GM12878 (cell line): ENCODE measurements around the gene CPSF4. TPM values are rescaled to one million over a fixed set of nuclear protein-coding genes. Genes with fewer than 3 reads are reported as not detected.

Experiments used
- ATAC-seq: fragments of 200-7000 bp; cut with Tn5 transposase; 3 replicates; pipeline ENCODE4 v1.9.1; 2020; ENCODE audit warnings: mild to moderate bottlenecking, moderate library complexity
- BruUV-seq: library from RNA; stranded (reverse); fragments of 400-500 nt; replicated peaks from 2 replicates; lab custom pipeline; 2021; lab: Mats Ljungman, UMichigan
- CTCF ChIA-PET: fragments of 300-600 bp; sonication (Branson Sonifier 250); formaldehyde crosslinking; extraction: SDS; loops from one replicate; lab custom pipeline; 2021; ENCODE audit warnings: inconsistent platforms; lab: Yijun Ruan, JAX
- POLR2A ChIA-PET: fragments of 350-600 bp; formaldehyde crosslinking; extraction: SDS; loops from one replicate; lab custom pipeline; 2021; ENCODE audit warnings: inconsistent platforms; lab: Charles Lee
- RAD21 ChIA-PET: fragments of 300-600 bp; sonication (Branson Sonifier 250); formaldehyde crosslinking; loops from one replicate; lab custom pipeline; 2023; ENCODE audit warnings: antibody characterized with exemption; ENCODE audit not compliant: unreplicated experiment; lab: Charles Lee
- SMC1A ChIA-PET: fragments of 300-600 bp; sonication (Branson Sonifier 250); formaldehyde crosslinking; loops from one replicate; lab custom pipeline; 2023; ENCODE audit not compliant: unreplicated experiment, uncharacterized antibody; lab: Charles Lee
- DNase-seq: peaks from one replicate; pipeline ENCODE4 v3.0.0-alpha.2; 2011; ENCODE audit warnings: low read depth, low spot score
- FAIRE-seq: peaks from 3 replicates; lab custom pipeline; 2011; peaks lifted over from hg19 to GRCh38; lab: Jason Lieb, UNC
- H2AFZ ChIP-seq: 2 replicates; pipeline ENCODE4 v1.6.0; 2011; ENCODE audit warnings: low read depth, low read length, control low read depth; ENCODE audit not compliant: control insufficient read depth
- H3K27ac ChIP-seq: 2 replicates; pipeline ENCODE4 v1.5.1; 2011; ENCODE audit warnings: control low read depth; ENCODE audit not compliant: control insufficient read depth, insufficient read depth
- H3K27me3 ChIP-seq, 2 experiments: replicated peaks in 1 of 2; 2 replicates each; pipeline versions ENCODE4 v1.6.0 to v1.6.1; 2011; ENCODE audit warnings: low read length in 1 of 2; ENCODE audit not compliant: control insufficient read depth in 2 of 2, insufficient read depth in 2 of 2
- H3K36me3 ChIP-seq, 2 experiments: 2 replicates each; pipeline ENCODE4 v1.5.1; 2011; ENCODE audit warnings: low read length in 1 of 2; ENCODE audit not compliant: control insufficient read depth in 2 of 2, insufficient read depth in 2 of 2
- H3K4me1 ChIP-seq: 2 replicates; pipeline ENCODE4 v1.6.1; 2011; ENCODE audit warnings: mild to moderate bottlenecking, low read length, moderate library complexity, mixed read lengths; ENCODE audit not compliant: control insufficient read depth, insufficient read depth
- H3K4me2 ChIP-seq: 2 replicates; pipeline ENCODE4 v1.6.0; 2011; ENCODE audit warnings: control low read depth; ENCODE audit not compliant: control insufficient read depth, insufficient read depth
- H3K4me3 ChIP-seq: fragments of 200-600 bp; sonication (generic); 2 replicates; pipeline ENCODE4 v1.5.1; 2016
- H3K79me2 ChIP-seq: 2 replicates; pipeline ENCODE4 v1.6.0; 2011; ENCODE audit warnings: low read length; ENCODE audit not compliant: control insufficient read depth, insufficient read depth
- H3K9ac ChIP-seq: 2 replicates; pipeline ENCODE4 v1.8.0; 2011; ENCODE audit warnings: low read length, control low read depth, mixed read lengths; ENCODE audit not compliant: control insufficient read depth, insufficient read depth
- H3K9me3 ChIP-seq: replicated peaks from 3 replicates; pipeline ENCODE4 v1.5.1; 2011; ENCODE audit warnings: mild to moderate bottlenecking, low read length; ENCODE audit not compliant: control insufficient read depth, insufficient read depth
- H4K20me1 ChIP-seq: 2 replicates; pipeline ENCODE4 v1.6.0; 2011; ENCODE audit not compliant: control insufficient read depth, insufficient read depth
- EGR1 ChIP-seq, 2 experiments: IDR thresholded peaks; 1 replicate in 1 of 2; 2 replicates in 1 of 2; pipeline ENCODE4 v1.6.1; 2011 to 2012; ENCODE audit warnings: low read depth in 2 of 2, low read length in 2 of 2, borderline replicate concordance in 1 of 2, mild to moderate bottlenecking in 1 of 2, moderate library complexity in 1 of 2
- FOXM1 ChIP-seq: IDR thresholded peaks from 2 replicates; pipeline ENCODE4 v1.6.1; 2012; ENCODE audit warnings: low read depth, mild to moderate bottlenecking, inconsistent platforms, low read length, moderate library complexity
- IKZF2 ChIP-seq, 2 experiments: fragments of 450-650 bp; IDR thresholded peaks; 2 replicates each; pipeline ENCODE4 v1.6.1; 2017; ENCODE audit warnings: mild to moderate bottlenecking in 2 of 2, moderate library complexity in 2 of 2
- IRF4 ChIP-seq: IDR thresholded peaks from 2 replicates; pipeline ENCODE4 v1.6.1; 2011; ENCODE audit warnings: low read depth, low read length
- LARP7 ChIP-seq: fragments of 450-650 bp; IDR thresholded peaks from 2 replicates; pipeline ENCODE4 v1.6.1; 2017; ENCODE audit warnings: mild to moderate bottlenecking
- MTA3 ChIP-seq: IDR thresholded peaks from 2 replicates; pipeline ENCODE4 v1.6.1; 2012; ENCODE audit warnings: low read length, inconsistent platforms, borderline replicate concordance
- POLR2A ChIP-seq: IDR thresholded peaks from 2 replicates; pipeline ENCODE4 v1.6.1; 2011; ENCODE audit warnings: low read depth, mild to moderate bottlenecking, low read length
- POLR2AphosphoS5 ChIP-seq: IDR thresholded peaks from 2 replicates; pipeline ENCODE4 v1.6.1; 2011; ENCODE audit warnings: mild to moderate bottlenecking, low read length, inconsistent platforms
- RAD51 ChIP-seq: fragments of 450-650 bp; IDR thresholded peaks from 2 replicates; pipeline ENCODE4 v1.6.1; 2016; ENCODE audit warnings: moderate library complexity, mild to moderate bottlenecking, inconsistent platforms
- RBBP5 ChIP-seq: fragments of 200-600 bp; sonication (generic); conservative IDR thresholded peaks from 2 replicates; pipeline ENCODE4 v1.6.1; 2016
- SMAD1 ChIP-seq: fragments of 450-650 bp; IDR thresholded peaks from 2 replicates; pipeline ENCODE4 v1.6.1; 2018; ENCODE audit warnings: mild to moderate bottlenecking, low read depth; ENCODE audit not compliant: partially characterized antibody
- SMARCA5 ChIP-seq: fragments of 450-650 bp; IDR thresholded peaks from 2 replicates; pipeline ENCODE4 v1.6.1; 2017; ENCODE audit warnings: mild to moderate bottlenecking
- SREBF1 ChIP-seq: IDR thresholded peaks from 2 replicates; pipeline ENCODE4 v1.6.1; 2012; ENCODE audit warnings: mild to moderate bottlenecking, low read length
- TAF1 ChIP-seq: IDR thresholded peaks from 2 replicates; pipeline ENCODE4 v1.6.1; 2011; ENCODE audit warnings: mild to moderate bottlenecking, low read depth, low read length, borderline replicate concordance
- TBL1XR1 ChIP-seq: IDR thresholded peaks from 2 replicates; pipeline ENCODE4 v1.6.1; 2012; ENCODE audit warnings: low read depth, low read length, improper control_type of control experiment
- ZNF592 ChIP-seq: fragments of 450-650 bp; IDR thresholded peaks from 2 replicates; pipeline ENCODE4 v1.6.1; 2017; ENCODE audit warnings: mild to moderate bottlenecking, moderate library complexity
- WGBS: methylation state at CpG from one replicate; pipeline ENCODE4 v1.1.6; 2016; ENCODE audit warnings: low lambda C conversion rate; ENCODE audit not compliant: insufficient replicate concordance, insufficient coverage; ENCODE audit errors: missing lambda C conversion rate; 5-methylcytosine and 5-hydroxymethylcytosine counted together
- in situ Hi-C: fragments of 300-500 bp; cut with MboI; formaldehyde crosslinking; loops from 9 replicates; pipeline ENCODE4 v1.14.3; 2018; ENCODE audit warnings: mixed read lengths
- intact Hi-C: fragments of 100-400 bp; cut with micrococcal nuclease; formaldehyde crosslinking; loops from one replicate; pipeline ENCODE4 v1.14.2; 2022; ENCODE audit not compliant: unreplicated experiment
- polyA plus RNA-seq, 11 experiments: library from polyadenylated mRNA; depleted of rRNA in 4 of 11; unstranded in 6 of 11; stranded (reverse) in 5 of 11; fragments of >200 nt; fragmentation: Nextera tagmentation in 4 of 11; fragmentation: Illumina TruSeq in 1 of 11; extraction: Ambion mirVana in 4 of 11; extraction: Trizol in 1 of 11; gene quantifications; 1 replicate in 1 of 11; 2 replicates in 10 of 11; pipeline versions ENCODE4 v1.2.1 to v1.2.3, GENCODE V29; 2011 to 2016; ENCODE audit warnings: inconsistent platforms in 2 of 11, missing spikeins in 2 of 11, low read depth in 1 of 11
- total RNA-seq, 4 experiments: library from RNA; depleted of rRNA in 3 of 4; stranded (reverse); fragments of >200 nt in 3 of 4; fragmentation: Illumina TruSeq in 1 of 4; extraction: Trizol in 1 of 4; gene quantifications; 2 replicates each; pipeline versions ENCODE4 v1.2.1 to v1.2.3, GENCODE V29; 2013 to 2021

The CPSF4 gene
- total and polyA plus RNA-seq, 10 of the 15 experiments (the other 5 are each of a cell fraction or from before 2014, with no cell fraction given): 13.6 to 70.1 (median 45.0) TPM

- H3K9ac ChIP-seq: no peak overlapping the region
- no peak overlapping the region for H3K4me2 ChIP-seq
- H3K79me2 ChIP-seq: no peaks in the 10 kb centered on the region; the same call in 1 of the 2 replicates
- ChIA-PET RAD21 (no interaction called here), POLR2A (interaction anchor here (0.6 to 1.9 kb wide), 2 partner anchors 8 to 71 kb away, joined by 3 to 5 read pairs; no protein-coding TSS in a partner anchor), SMC1A (interaction anchor here (0.7 kb wide), 1 partner anchor 8 kb away, joined by 3 read pairs; no protein-coding TSS in a partner anchor), CTCF (interaction anchor here (1.2 to 2.8 kb wide), 2 partner anchors 34 to 86 kb away, joined by 3 to 9 read pairs; no protein-coding TSS in a partner anchor)
- no peaks in the 10 kb centered on the region for H4K20me1 ChIP-seq
- no peaks in the 10 kb centered on the region for H3K27me3 ChIP-seq
- WGBS: 65% methylated on average over 6 of the region's 6 CpGs
- H2AFZ ChIP-seq: no peak overlapping the region
- ATAC-seq (no peak; the same call in 2 of the 3 replicates), DNase-seq (no peak), FAIRE-seq (no peak)
- no peak overlapping the region for H3K4me3 ChIP-seq
- in situ Hi-C loops: no loop called here
- BruUV-seq: no TSS peak
- peaks cover 40 to 45% of the 10 kb centered on the region in 2 experiments for H3K36me3 ChIP-seq
- TF ChIP-seq POLR2AphosphoS5: peak; percentile 23; the same call in 1 of the 2 replicates
- TF ChIP-seq EGR1 (IDR thresholded peaks at IDR 0.05; ENCODE audit: borderline replicate concordance in 1 of 2, low read depth in 2 of 2, low read length in 2 of 2): no peak
- no peak for TF ChIP-seq LARP7
- peak; percentile 57; the same call in 1 of the 2 replicates for TF ChIP-seq MTA3
- peak; percentile 14; the same call in 1 of the 2 replicates for TF ChIP-seq POLR2A
- no peak for TF ChIP-seq SMARCA5
- TF ChIP-seq TAF1: no peak
- TF ChIP-seq FOXM1: 0 out of 2 replicates have a peak, but pooled peaks have one; percentile 19
- H3K4me1 ChIP-seq: no peaks in the 10 kb centered on the region
- H3K27ac ChIP-seq: no peak overlapping the region
- intact Hi-C loops: no loop called here
- H3K9me3 ChIP-seq: no peaks in the 10 kb centered on the region
These were observed 39.1 kb upstream of the CPSF4 start for GRCh38 chr7:99399597-99399996.

DNA sequence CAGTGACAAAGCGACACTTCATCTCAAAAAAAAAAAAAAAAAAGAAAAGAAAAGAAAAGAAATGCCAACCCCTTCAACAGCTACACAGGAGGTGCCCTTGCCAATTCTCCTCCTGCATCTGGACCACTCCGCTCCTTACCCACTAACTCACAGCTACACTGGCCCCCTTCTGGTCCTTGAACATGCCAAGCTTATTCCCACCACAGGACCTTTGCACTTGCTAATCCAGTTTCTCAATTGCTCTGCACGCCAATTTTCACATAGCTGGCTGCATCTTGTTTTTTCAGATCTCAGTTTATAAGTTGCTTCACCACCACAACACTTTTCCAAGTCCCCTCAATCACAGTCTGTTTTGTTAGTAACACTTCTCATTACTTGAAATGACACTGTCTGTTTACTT, 35.9 kb upstream of the CPSF4 start:
- no peaks in the 10 kb centered on the region for H3K27me3 ChIP-seq
- no peak overlapping the region for H3K9ac ChIP-seq
- DNase-seq: no peak
- 97% methylated on average over 2 of the region's 3 CpGs for WGBS
- no peak for FAIRE-seq
- no TSS peak for BruUV-seq
- H3K4me3 ChIP-seq: no peak overlapping the region
- POLR2A ChIA-PET: interaction anchor here (0.6 to 1.2 kb wide), 4 partner anchors 10 to 17 kb away, joined by 3 to 7 read pairs (median 4); no protein-coding TSS in a partner anchor
- SMC1A ChIA-PET: interaction anchor here (0.5 kb wide), 1 partner anchor 15 kb away, joined by 3 read pairs; no protein-coding TSS in a partner anchor
- H3K27ac ChIP-seq: no peak overlapping the region
- ATAC-seq: no peak
- CTCF ChIA-PET: interaction anchor here (0.6 kb wide), 1 partner anchor 149 kb away, joined by 4 read pairs; the partner anchor contains the start of gene FAM200A
- H3K4me2 ChIP-seq: no peak overlapping the region
- H3K4me1 ChIP-seq: peaks cover 7% of the 10 kb centered on the region
- no peak overlapping the region for H2AFZ ChIP-seq
- H3K36me3 ChIP-seq: peaks cover 25 to 32% of the 10 kb centered on the region in 2 experiments
- RAD21 ChIA-PET: interaction anchor here (0.6 kb wide), 1 partner anchor 157 kb away, joined by 4 read pairs; no protein-coding TSS in a partner anchor
- intact Hi-C loops: no loop called here
- peaks cover 27% of the 10 kb centered on the region for H3K79me2 ChIP-seq
- no peaks in the 10 kb centered on the region for H4K20me1 ChIP-seq
- in situ Hi-C loops: no loop called here
- no peaks in the 10 kb centered on the region for H3K9me3 ChIP-seq
- no peak for TF ChIP-seq ZNF592
- TF ChIP-seq SMAD1: no peak
- TF ChIP-seq SREBF1: no peak
- no peak for TF ChIP-seq IKZF2 (IDR thresholded peaks at IDR 0.05)
- TF ChIP-seq RBBP5: no peak
- no peak for TF ChIP-seq IRF4
- no peak for TF ChIP-seq TBL1XR1
- TF ChIP-seq RAD51: no peak
